PFSK-1 (cell line): ENCODE measurements around the gene KCTD16.

Experiments
- FOXP2 ChIP-seq: optimal IDR thresholded peaks from 2 replicates; pipeline ENCODE3; 2011; ENCODE audit warnings: borderline replicate concordance, control low read depth, inconsistent platforms; ENCODE audit not compliant: insufficient read depth; ENCODE audit errors: extremely low read length, extremely low read depth
- POLR2AphosphoS5 ChIP-seq: IDR thresholded peaks from 2 replicates; pipeline ENCODE4 v1.6.1; 2012; ENCODE audit warnings: low read depth, mild to moderate bottlenecking, control low read depth, low read length, moderate library complexity
- REST ChIP-seq, 2 experiments: IDR thresholded peaks; 2 replicates each; pipeline versions ENCODE4 v1.6.1 to v1.8.0; 2011 to 2012; ENCODE audit warnings: low read depth in 2 of 2, low read length in 2 of 2, control low read depth in 1 of 2, inconsistent platforms in 1 of 2, mild to moderate bottlenecking in 1 of 2, moderate library complexity in 1 of 2; ENCODE audit not compliant: insufficient read depth in 1 of 2
- SIN3A ChIP-seq: IDR thresholded peaks from 2 replicates; pipeline ENCODE4 v1.6.1; 2012; ENCODE audit warnings: mild to moderate bottlenecking, low read length, moderate library complexity, borderline replicate concordance; ENCODE audit not compliant: insufficient read depth
- TAF1 ChIP-seq: IDR thresholded peaks from 2 replicates; pipeline ENCODE4 v1.6.1; 2012; ENCODE audit warnings: low read length, control low read depth, borderline replicate concordance; ENCODE audit not compliant: insufficient read depth

KCTD16 gene

GRCh38 chr5:144336191-144336961, 165.7 kb downstream of the KCTD16 start:
- TF ChIP-seq SIN3A: no peak
- no peak for TF ChIP-seq POLR2AphosphoS5
- TF ChIP-seq REST (IDR thresholded peaks at IDR 0.05; ENCODE audit: insufficient read depth in 1 of 2, low read depth in 2 of 2, low read length in 2 of 2): no peak
- TF ChIP-seq TAF1: no peak
- no peak for TF ChIP-seq FOXP2

GRCh38 chr5:144352330-144352729, 181.7 kb downstream of the KCTD16 start:
- no peak for TF ChIP-seq SIN3A

GRCh38 chr5:144352732-144353317, 182.2 kb downstream of the KCTD16 start:
- TF ChIP-seq TAF1 (no peak), FOXP2 (no peak), POLR2AphosphoS5 (no peak), REST (IDR thresholded peaks at IDR 0.05; ENCODE audit: insufficient read depth in 1 of 2, low read depth in 2 of 2, low read length in 2 of 2) (no peak)

GRCh38 chr5:144356489-144356888, 185.8 kb downstream of the KCTD16 start:
- TF ChIP-seq SIN3A: no peak
- no peak for TF ChIP-seq REST (IDR thresholded peaks at IDR 0.05; ENCODE audit: insufficient read depth in 1 of 2, low read depth in 2 of 2, low read length in 2 of 2)
- TF ChIP-seq TAF1: no peak
- TF ChIP-seq POLR2AphosphoS5: no peak
- TF ChIP-seq FOXP2: no peak

GRCh38 chr5:144361406-144361805, 190.7 kb downstream of the KCTD16 start:
- TF ChIP-seq SIN3A (no peak), FOXP2 (no peak), POLR2AphosphoS5 (no peak), REST (IDR thresholded peaks at IDR 0.05; ENCODE audit: insufficient read depth in 1 of 2, low read depth in 2 of 2, low read length in 2 of 2) (no peak), TAF1 (no peak)
